Mesenchymal stem cell (in vitro differentiated cells and primary cell): Measurements from ENCODE around the gene POLD2.
A peak's percentile ranks its signal among the peaks of the same experiment; 100 is the strongest.

Experiments used
- DNase-seq: peaks from one replicate; pipeline ENCODE4 v3.0.0-alpha.2; 2013
- H2AFZ ChIP-seq: one replicate; pipeline ENCODE4 v1.6.1; 2013; ENCODE audit warnings: low read depth, mild to moderate bottlenecking, control low read depth, inconsistent platforms, low read length, moderate library complexity
- H2AK5ac ChIP-seq: 2 replicates; pipeline ENCODE4 v1.6.1; 2013; ENCODE audit warnings: low read length, moderate library complexity, mild to moderate bottlenecking, inconsistent platforms; ENCODE audit not compliant: severe bottlenecking
- H2BK120ac ChIP-seq: one replicate; pipeline ENCODE4 v1.6.1; 2013; ENCODE audit warnings: low read depth, mild to moderate bottlenecking, inconsistent platforms, low read length, moderate library complexity
- H2BK12ac ChIP-seq, 2 experiments: one replicate each; pipeline ENCODE4 v1.6.1; 2013; ENCODE audit warnings: inconsistent platforms in 2 of 2, low read length in 2 of 2, mild to moderate bottlenecking in 2 of 2, moderate library complexity in 2 of 2, control low read depth in 1 of 2
- H2BK15ac ChIP-seq: one replicate; pipeline ENCODE4 v1.6.1; 2013; ENCODE audit warnings: mild to moderate bottlenecking, low read depth, inconsistent platforms; ENCODE audit not compliant: poor library complexity, severe bottlenecking
- H2BK5ac ChIP-seq: 2 replicates; pipeline ENCODE4 v1.6.1; 2013; ENCODE audit warnings: low read depth, mild to moderate bottlenecking, low read length, control low read depth, inconsistent platforms; ENCODE audit not compliant: poor library complexity, severe bottlenecking
- H3K14ac ChIP-seq, 2 experiments: one replicate each; pipeline ENCODE4 v1.6.1; 2013; ENCODE audit warnings: inconsistent platforms in 2 of 2, low read length in 2 of 2, control low read depth in 1 of 2, mild to moderate bottlenecking in 1 of 2, moderate library complexity in 1 of 2
- H3K18ac ChIP-seq, 2 experiments: one replicate each; pipeline ENCODE4 v1.6.1; 2013; ENCODE audit warnings: inconsistent platforms in 2 of 2, low read length in 2 of 2, control low read depth in 1 of 2, low read depth in 1 of 2, mild to moderate bottlenecking in 1 of 2
- H3K23ac ChIP-seq, 2 experiments: one replicate each; pipeline ENCODE4 v1.6.1; 2013; ENCODE audit warnings: inconsistent platforms in 2 of 2, low read length in 2 of 2, mild to moderate bottlenecking in 2 of 2, moderate library complexity in 2 of 2, control low read depth in 1 of 2
- H3K27ac ChIP-seq: 2 replicates; pipeline ENCODE4 v1.5.1; 2013; ENCODE audit warnings: mild to moderate bottlenecking, moderate library complexity, low read length, control low read depth, inconsistent platforms; ENCODE audit not compliant: poor library complexity, severe bottlenecking
- H3K27me3 ChIP-seq, 2 experiments: 2 replicates each; pipeline versions ENCODE4 v1.6.1 to v1.7.0; 2013; ENCODE audit warnings: low read length in 2 of 2, mild to moderate bottlenecking in 2 of 2, moderate library complexity in 2 of 2, control low read depth in 1 of 2, inconsistent platforms in 1 of 2; ENCODE audit not compliant: control insufficient read depth in 1 of 2, insufficient read depth in 1 of 2
- H3K36me3 ChIP-seq, 2 experiments: 2 replicates each; pipeline versions ENCODE4 v1.6.1 to v1.7.0; 2013; ENCODE audit warnings: low read length in 2 of 2, control low read depth in 1 of 2, inconsistent platforms in 1 of 2, low read depth in 1 of 2, mild to moderate bottlenecking in 1 of 2; ENCODE audit not compliant: insufficient read depth in 2 of 2, control insufficient read depth in 1 of 2
- H3K4ac ChIP-seq, 2 experiments: one replicate each; pipeline ENCODE4 v1.6.1; 2013; ENCODE audit warnings: inconsistent platforms in 2 of 2, low read length in 2 of 2, mild to moderate bottlenecking in 2 of 2, moderate library complexity in 2 of 2, control low read depth in 1 of 2, low read depth in 1 of 2
- H3K4me1 ChIP-seq: 2 replicates; pipeline ENCODE4 v1.6.1; 2013; ENCODE audit warnings: low read depth, low read length, control low read depth; ENCODE audit not compliant: control insufficient read depth, insufficient read depth
- H3K4me2 ChIP-seq: 2 replicates; pipeline ENCODE4 v1.6.1; 2013; ENCODE audit warnings: low read length, mild to moderate bottlenecking, inconsistent platforms; ENCODE audit not compliant: poor library complexity, severe bottlenecking
- H3K4me3 ChIP-seq, 2 experiments: 2 replicates each; pipeline versions ENCODE4 v1.5.1 to v1.7.0; 2013; ENCODE audit warnings: low read length in 2 of 2, mild to moderate bottlenecking in 2 of 2, control low read depth in 1 of 2, low read depth in 1 of 2; ENCODE audit not compliant: insufficient read depth in 1 of 2
- H3K79me1 ChIP-seq: replicated peaks from 2 replicates; pipeline ENCODE4 v1.6.1; 2013; ENCODE audit warnings: mild to moderate bottlenecking, control low read depth, low read length, inconsistent platforms; ENCODE audit not compliant: poor library complexity, severe bottlenecking
- H3K9ac ChIP-seq: 2 replicates; pipeline ENCODE4 v1.7.0; 2013; ENCODE audit warnings: mild to moderate bottlenecking, low read length, moderate library complexity
- H3K9me3 ChIP-seq: 2 replicates; pipeline ENCODE4 v1.7.0; 2013; ENCODE audit warnings: mild to moderate bottlenecking, low read length; ENCODE audit not compliant: control insufficient read depth
- H4K8ac ChIP-seq: one replicate; pipeline ENCODE4 v1.6.1; 2013; ENCODE audit warnings: inconsistent platforms, mild to moderate bottlenecking, low read length, moderate library complexity
- H4K91ac ChIP-seq: one replicate; pipeline ENCODE4 v1.6.1; 2013; ENCODE audit warnings: mild to moderate bottlenecking, low read length, inconsistent platforms
- WGBS: methylation state at CpG from one replicate; pipeline ENCODE4 v1.1.7; 2013; ENCODE audit warnings: mixed read lengths; 5-methylcytosine and 5-hydroxymethylcytosine counted together

Gene POLD2

GRCh38 chr7:44072364-44073231, 50.8 kb downstream of the POLD2 start:
- Histone ChIP-seq H2BK15ac (no peak overlapping the region), H3K27me3 (no peaks in the 10 kb centered on the region), H2AFZ (no peak overlapping the region), H3K4me3 (no peak overlapping the region), H2BK5ac (no peak overlapping the region), H2BK120ac (no peak overlapping the region), H3K9ac (peak overlapping the region; percentile 41), H3K4me1 (peaks cover 18% of the 10 kb centered on the region), H2BK12ac (no peak overlapping the region), H4K91ac (peak overlapping the region; percentile 1), H3K14ac (no peak overlapping the region), H3K79me1 (peaks cover 15% of the 10 kb centered on the region), H3K36me3 (peaks cover 48 to 54% of the 10 kb centered on the region in 2 experiments), H4K8ac (peak overlapping the region; percentile 60), H2AK5ac (no peak overlapping the region), H3K4me2 (no peak overlapping the region), H3K9me3 (no peaks in the 10 kb centered on the region), H3K4ac (no peak overlapping the region), H3K18ac (no peak overlapping the region), H3K27ac (peak overlapping the region; percentile 21), H3K23ac (no peak overlapping the region)
- WGBS: 50% methylated on average over 12 of the region's 12 CpGs
- peak; percentile 90 for DNase-seq

GRCh38 chr7:44071726-44072363, 51.5 kb downstream of the POLD2 start:
- H2AK5ac ChIP-seq: no peak overlapping the region
- H2AFZ ChIP-seq: no peak overlapping the region
- H2BK5ac ChIP-seq: no peak overlapping the region
- no peak overlapping the region for H2BK120ac ChIP-seq
- peak overlapping the region; percentile 41 for H3K9ac ChIP-seq
- DNase-seq: peak; percentile 31
- H3K9me3 ChIP-seq: no peaks in the 10 kb centered on the region
- H3K4me3 ChIP-seq: no peak overlapping the region
- H3K23ac ChIP-seq: no peak overlapping the region
- no peak overlapping the region for H4K8ac ChIP-seq
- peaks cover 18% of the 10 kb centered on the region for H3K4me1 ChIP-seq
- no peak overlapping the region for H3K4me2 ChIP-seq
- no peak overlapping the region for H4K91ac ChIP-seq
- H3K27me3 ChIP-seq: no peaks in the 10 kb centered on the region
- H3K18ac ChIP-seq: no peak overlapping the region
- no peak overlapping the region for H3K27ac ChIP-seq
- H3K14ac ChIP-seq: no peak overlapping the region
- H2BK15ac ChIP-seq: no peak overlapping the region
- no peak overlapping the region for H2BK12ac ChIP-seq
- peaks cover 11% of the 10 kb centered on the region for H3K79me1 ChIP-seq
- peaks cover 41 to 46% of the 10 kb centered on the region in 2 experiments for H3K36me3 ChIP-seq
- H3K4ac ChIP-seq: no peak overlapping the region
- 83% methylated on average over 8 of the region's 9 CpGs for WGBS

GRCh38 chr7:44068054-44068453, 55.3 kb downstream of the POLD2 start:
- Histone ChIP-seq H2BK120ac (no peak overlapping the region), H3K23ac (no peak overlapping the region), H3K4me1 (peaks cover 22% of the 10 kb centered on the region), H3K4ac (no peak overlapping the region), H3K18ac (no peak overlapping the region), H3K4me2 (no peak overlapping the region), H3K27me3 (no peaks in the 10 kb centered on the region), H2BK15ac (no peak overlapping the region), H3K79me1 (no peaks in the 10 kb centered on the region), H2BK5ac (no peak overlapping the region), H3K36me3 (peaks cover 6 to 10% of the 10 kb centered on the region in 2 experiments), H2AFZ (no peak overlapping the region), H2BK12ac (no peak overlapping the region), H3K9ac (no peak overlapping the region), H3K14ac (no peak overlapping the region), H4K91ac (no peak overlapping the region), H3K4me3 (no peak overlapping the region), H4K8ac (no peak overlapping the region), H2AK5ac (no peak overlapping the region), H3K27ac (no peak overlapping the region), H3K9me3 (no peaks in the 10 kb centered on the region)
- DNase-seq: no peak
- 93% methylated on average over 6 of the region's 7 CpGs for WGBS
